HG03135 (cell line): ENCODE measurements around the gene CHMP4B.

Experiments used
- ATAC-seq: cut with Tn5 transposase; IDR thresholded peaks from one replicate; pipeline ENCODE4 v1.9.1; 2021; ENCODE audit warnings: mild to moderate bottlenecking, moderate library complexity; ENCODE audit not compliant: unreplicated experiment

Gene CHMP4B

GRCh38 chr20:33817411-33817810, 6.3 kb downstream of the CHMP4B start:
- no peak for ATAC-seq

GRCh38 chr20:33819456-33819855, 8.3 kb downstream of the CHMP4B start:
- ATAC-seq: no peak

DNA sequence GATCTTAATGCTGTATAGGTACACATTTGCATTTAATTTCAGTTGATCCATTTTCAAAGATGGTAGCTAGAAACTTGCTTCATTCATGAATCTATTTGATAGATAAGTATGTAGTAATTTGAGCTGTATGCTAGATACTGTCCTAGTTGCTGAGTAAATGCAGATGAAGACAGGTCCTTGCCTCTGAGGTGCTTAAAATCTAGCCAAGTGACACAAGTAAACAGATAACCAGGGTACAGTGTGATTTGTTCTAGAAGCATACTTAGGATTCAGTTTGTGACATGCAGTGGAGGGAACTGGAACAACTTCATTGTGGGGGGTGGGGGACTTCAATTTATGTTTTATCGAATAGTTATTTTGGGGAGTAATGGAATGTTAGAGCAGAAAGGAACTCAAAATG, 9.2 kb downstream of the CHMP4B start:
- no peak for ATAC-seq

DNA sequence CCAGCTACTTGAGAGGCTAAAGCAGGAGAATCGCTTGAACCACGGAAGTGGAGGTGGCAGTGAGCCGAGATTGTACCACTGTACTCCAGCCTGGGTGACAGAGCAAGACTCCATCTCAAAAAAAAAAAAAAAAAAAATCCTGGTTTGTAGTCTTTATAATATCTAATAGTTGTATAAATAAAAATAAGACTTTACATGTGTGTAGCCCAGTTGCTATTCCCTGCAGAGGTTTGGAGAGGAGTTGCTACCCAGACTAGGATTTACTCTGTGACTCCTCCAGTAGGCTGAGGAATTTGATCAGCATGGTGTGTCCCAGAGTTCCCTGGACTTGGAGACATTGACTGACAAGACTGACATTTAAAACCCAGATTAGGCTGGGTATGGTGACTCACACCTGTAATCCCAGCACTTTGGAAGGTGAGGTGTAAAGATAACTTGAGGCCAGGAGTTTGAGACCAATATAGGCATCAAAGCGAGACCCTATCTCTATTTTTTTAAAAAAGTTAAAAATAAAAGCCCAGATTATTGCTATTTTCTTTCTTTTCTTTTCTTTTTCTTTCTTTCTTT, 10.2 kb downstream of the CHMP4B start:
- no peak for ATAC-seq

DNA sequence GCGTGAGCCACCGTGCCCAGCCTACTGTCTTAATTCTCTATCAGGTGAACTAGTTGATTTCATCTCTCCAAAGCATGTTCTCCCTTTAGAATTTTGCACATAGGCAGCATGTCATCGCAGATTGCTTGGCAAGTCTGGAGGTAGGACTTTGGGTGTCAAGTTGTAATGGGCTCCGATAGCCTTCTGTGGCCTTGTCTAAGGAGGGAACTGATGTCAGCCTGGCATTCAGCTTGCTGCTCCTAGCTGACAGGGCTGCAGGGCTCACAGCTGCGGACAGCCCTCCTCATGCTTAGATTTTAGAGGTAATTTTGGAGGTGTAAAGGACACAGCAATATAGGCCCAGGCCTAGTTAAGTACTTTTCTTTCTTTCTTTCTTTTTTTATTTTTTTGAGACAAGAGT, 11.3 kb downstream of the CHMP4B start:
- ATAC-seq: no peak

DNA sequence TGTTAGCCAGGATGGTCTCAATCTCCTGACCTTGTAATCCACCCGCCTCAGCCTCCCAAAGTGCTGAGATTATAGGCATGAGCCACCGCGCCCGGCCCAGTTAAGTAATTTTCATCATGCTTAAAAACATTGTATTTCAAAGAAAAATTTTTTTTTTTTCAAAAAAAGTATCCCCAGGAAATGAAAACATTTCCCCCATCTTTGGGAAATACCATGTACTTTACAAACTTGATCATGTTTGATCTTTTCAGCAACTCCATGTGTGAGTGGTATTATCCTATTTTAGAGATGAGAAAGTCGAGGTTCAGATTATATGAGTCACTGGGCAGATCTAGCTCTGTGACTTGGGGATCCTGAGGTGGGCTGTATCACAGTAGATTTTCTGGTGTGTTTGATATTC, 11.8 kb downstream of the CHMP4B start:
- no peak for ATAC-seq

DNA sequence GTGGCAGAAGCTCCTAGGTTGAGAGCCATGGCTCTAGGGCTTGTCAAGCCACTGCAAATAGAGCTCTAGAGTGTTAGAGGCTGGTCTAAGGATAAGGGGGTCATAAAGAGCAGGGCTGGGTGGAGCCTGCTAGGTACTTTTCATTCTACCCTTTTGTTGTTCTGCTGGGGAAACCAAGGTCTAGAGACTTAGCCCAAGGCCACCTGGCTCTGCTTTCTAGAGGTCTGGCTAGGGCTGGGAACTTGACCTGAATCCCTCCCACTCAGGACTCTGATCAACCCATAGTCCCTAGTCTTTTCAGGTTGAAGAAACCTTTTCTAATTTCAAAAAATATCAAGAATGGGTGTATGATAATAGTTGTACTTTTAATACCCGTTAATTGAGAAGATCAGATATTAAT, 13.7 kb downstream of the CHMP4B start:
- ATAC-seq: no peak

DNA sequence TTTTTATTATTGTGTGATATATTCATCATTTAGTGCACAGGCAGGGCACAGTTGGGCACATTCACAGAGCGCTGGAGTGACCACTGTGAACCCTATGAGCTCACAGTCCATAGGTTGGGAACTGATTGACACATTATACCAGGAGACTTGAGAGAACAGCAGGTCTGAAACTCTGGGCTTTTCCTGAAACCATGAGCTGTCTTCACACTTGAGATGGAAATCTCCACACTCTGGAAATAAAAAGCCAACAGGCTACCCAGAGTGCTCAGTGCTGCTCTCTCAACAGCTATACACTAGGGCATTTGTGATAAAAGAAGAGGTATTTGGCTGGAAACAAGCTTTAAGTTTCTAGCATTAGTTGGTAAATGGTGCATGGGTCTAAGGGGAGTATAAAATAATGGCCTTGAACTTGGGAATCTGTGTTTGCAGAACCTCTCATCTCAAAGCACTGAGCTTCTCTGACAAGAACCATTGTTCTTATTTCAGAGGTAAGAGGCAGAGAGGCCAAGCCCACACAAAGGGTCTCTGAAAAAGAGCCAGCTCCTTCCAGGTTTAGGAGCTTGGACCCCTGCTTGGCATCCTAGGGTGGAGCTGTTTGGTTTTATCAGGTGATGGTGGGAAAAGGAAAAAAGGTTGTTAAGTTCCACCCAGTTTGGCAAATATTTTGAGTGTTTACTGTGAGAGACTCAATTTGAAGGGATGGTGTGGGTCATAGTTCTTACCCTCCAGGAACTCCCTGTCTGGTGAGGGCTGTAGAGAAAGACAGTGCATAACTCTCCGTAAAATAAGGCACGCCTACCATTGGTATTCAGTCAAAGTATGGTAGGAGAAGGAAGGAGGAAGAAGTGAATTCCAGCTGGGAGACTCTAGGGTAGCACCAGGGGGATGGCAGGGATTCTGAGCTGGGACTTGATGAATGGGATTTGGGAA, 14.5 kb downstream of the CHMP4B start:
- ATAC-seq: no peak

DNA sequence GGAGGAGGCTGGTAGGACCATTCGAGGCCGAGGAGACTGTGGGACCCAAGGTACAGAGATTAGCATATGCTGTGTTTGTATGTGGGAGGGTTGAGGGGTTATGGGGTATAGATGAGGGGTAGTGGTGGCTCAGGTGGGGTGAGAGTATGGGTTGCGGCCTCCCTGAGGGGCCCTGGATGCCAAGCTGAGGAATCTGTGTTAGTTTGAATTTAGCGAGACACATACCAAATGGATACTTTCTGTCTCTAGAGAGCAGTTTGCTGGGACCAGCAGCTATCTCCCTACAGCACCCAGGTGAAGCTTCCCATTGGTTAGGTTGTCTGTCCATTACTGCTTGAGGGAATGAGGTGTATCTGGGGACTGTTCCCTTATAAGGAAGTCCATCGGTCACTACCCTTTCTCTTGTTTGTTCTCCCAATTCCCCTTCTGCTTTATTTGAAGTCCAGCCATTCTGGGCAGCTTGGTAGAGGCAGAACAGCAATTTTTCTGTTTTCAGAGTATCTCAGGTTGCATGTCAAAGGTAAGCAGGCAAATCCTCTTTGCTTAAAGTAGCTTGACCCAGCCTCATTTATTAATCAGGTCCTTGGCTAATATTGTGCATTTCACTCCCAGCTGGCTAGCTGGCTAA, 15.2 kb downstream of the CHMP4B start:
- ATAC-seq: no peak

GRCh38 chr20:33827109-33827508, 16.0 kb downstream of the CHMP4B start:
- no peak for ATAC-seq

DNA sequence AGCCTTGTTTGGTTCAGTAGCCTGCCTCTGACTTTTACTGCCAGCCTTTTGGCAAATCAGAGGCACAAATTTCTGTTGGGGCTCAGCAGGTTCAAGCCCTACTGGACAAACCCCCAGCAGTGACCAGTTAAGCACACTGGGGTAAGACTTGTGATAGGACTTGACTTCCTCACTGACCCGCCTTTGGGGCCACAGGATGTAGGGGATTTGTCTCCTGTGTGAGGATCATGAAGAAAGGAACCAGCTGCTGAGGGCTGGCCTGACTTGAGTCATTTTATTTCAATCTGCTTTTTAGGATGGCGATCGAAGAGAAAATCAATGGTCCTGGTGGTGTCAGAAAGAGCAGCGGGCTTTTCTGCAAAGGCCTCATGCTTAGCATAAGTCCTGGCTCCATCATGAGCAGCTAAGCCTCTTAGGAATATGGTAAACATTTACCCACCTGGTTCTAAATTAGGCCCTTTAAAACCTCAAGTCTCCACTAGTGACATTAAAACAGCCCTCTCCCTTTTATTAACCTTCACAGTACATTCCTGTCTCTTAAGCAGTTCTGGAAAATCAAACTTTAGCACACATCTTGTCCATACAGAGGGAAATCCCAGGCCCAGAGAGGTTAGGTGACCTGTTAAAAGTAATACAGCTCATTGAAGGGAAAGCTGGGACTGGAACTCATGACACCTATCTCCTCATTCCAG, 16.6 kb downstream of the CHMP4B start:
- no peak for ATAC-seq

DNA sequence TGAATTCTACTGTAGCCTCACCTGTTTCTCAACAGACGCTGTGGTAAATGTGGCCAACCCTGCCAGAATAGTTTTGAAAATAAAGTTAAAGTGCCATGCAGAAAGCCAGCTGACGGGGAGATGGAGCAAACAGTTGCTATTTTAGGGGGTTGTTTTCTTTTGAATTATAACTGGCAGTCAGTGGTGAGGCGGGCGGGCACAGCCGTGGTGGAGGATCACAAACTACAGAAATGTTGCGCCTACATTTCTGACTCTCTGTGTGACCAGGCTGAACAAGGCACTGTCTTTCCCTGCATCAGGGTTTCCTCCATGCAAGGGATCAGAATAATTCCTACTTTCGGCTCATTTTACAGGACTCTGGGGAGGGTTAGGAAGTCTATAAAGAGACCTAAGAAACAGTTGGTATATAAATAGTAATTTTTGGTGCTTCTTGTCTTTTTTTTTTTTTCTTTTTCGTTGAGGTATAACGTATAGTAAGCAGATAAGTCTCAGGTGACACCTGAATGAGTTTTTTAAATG, 17.2 kb downstream of the CHMP4B start:
- no peak for ATAC-seq

- no peak for ATAC-seq
Measured at GRCh38 chr20:33828967-33829560, 17.9 kb downstream of the CHMP4B start.

- ATAC-seq: no peak
Measured at GRCh38 chr20:33829636-33830035, 18.5 kb downstream of the CHMP4B start.

GRCh38 chr20:33830371-33830770, 19.2 kb downstream of the CHMP4B start:
- ATAC-seq: no peak

GRCh38 chr20:33832103-33832804, 21.1 kb downstream of the CHMP4B start:
- no peak for ATAC-seq

GRCh38 chr20:33833333-33833732, 22.2 kb downstream of the CHMP4B start:
- no peak for ATAC-seq

- ATAC-seq: no peak
Measured at GRCh38 chr20:33835615-33836172, 24.5 kb downstream of the CHMP4B start.

DNA sequence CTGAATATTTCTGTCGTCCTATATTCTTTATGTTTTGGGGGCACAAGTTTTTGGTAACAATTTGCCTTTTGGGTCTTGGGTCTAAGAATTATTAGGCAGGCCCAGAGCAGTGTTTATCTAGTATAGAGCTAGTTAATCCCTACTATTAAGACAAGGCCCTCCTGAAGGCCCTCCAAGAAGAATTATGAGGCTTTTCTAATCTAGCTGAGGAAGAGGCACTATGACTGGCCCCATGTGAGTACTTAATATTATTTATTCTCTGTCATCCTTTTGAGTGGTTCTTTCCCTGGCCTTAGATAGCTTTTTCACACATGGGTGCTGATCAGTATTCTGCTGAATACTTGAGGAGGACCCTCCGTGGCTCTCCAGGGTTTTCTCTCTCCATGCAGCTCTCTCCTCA, 25.1 kb downstream of the CHMP4B start:
- ATAC-seq: no peak
